AG20443 (cell line): Measurements from ENCODE around the gene HEXD.
"Not testable (repeated sequence)": the region's sequence is repeated elsewhere in the genome, so short reads cannot be mapped to it uniquely, and the experiment has no call there.

Source experiments
- DNase-seq: peaks from one replicate; pipeline ENCODE4 v3.0.0; 2012; ENCODE audit warnings: low spot score, mixed read lengths

Gene HEXD

DNA sequence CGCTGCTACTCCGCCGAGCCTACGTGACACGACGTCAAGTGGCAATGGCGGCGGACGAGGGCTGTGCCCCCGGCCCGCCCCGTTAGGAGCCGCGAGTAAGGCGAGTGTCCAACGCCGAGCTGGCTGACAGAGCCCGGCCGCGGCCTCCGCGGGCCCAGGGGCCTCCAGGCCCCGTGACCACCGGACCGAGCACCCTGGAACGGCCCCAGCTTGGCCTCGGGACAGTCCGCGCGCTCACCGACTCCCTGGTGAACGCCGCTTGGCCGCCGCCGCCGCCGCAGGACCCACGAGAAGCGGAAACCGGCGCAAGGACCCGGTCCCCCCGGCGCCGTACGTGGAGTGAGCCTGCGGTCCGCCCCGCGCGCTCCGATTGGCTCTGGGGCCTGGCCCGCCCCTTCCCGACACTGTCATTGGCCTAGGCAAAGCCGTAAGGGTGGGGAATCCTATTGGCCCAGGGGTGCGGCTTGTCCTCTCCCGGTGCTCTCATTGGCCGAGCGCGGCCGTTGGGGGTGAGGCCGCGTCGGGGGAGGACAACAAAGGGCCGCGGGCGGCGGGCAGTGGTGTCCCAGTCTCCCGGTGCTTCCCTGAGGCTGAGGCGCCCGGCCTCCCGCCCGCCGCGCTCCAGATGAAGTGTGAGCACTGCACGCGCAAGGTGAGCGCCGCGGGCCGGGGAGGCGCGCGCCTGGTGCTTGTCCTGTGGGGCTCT is 40.2 kb downstream of the HEXD start, which contains the start of gene NARF:
Gene NARF (plus strand): TSS at position 563 of the 706 bp plus-strand sequence. CDS start 63 bp downstream, at position 626.
- peak; percentile 98 for DNase-seq

DNA sequence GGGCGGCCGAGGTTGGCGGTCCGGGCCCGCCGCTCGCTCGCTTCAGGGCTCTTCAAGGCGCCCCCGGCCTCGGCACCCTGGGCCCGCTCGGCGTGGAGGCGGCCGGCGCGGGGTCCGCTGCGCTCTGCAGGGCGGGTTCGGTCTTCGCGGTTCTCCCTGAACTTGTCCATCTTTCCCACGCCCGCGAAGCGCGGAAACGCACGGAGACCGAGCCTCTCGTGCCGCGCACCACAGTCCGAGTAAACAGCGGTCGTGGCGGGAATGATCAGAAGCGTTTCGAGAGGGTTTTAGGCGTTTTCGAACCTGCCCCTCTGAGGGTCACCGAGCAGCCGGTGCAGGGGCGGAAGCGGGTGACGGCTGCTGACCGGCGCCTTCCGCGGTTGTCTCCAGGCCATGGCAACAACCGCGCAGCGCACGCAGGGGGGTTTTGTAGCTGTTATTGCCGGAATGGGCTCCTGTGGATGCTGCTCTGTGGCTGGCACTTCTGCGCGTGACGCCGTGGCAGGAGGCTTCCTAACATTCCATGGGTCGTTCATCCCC is 40.8 kb downstream of the HEXD start:
- peak; percentile 52 for DNase-seq

DNA sequence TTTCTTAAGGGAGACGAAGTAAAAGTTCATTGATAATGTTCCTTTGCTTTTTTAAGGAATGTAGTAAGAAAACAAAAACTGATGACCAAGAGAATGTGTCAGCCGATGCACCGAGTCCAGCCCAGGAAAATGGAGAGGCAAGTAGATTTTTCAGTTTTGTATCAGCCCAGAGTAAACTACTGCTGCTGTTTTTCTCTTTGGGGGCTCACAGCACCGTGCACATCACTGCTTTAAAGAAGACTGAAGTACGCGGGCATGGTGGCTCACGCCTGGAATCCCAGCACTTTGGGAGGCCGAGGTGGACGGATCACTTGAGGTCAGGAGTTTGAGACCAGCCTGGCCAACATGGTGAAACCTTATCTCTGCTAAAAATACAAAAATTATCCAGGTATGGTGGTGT is 41.8 kb downstream of the HEXD start:
- DNase-seq = not testable (repeated sequence)

DNA sequence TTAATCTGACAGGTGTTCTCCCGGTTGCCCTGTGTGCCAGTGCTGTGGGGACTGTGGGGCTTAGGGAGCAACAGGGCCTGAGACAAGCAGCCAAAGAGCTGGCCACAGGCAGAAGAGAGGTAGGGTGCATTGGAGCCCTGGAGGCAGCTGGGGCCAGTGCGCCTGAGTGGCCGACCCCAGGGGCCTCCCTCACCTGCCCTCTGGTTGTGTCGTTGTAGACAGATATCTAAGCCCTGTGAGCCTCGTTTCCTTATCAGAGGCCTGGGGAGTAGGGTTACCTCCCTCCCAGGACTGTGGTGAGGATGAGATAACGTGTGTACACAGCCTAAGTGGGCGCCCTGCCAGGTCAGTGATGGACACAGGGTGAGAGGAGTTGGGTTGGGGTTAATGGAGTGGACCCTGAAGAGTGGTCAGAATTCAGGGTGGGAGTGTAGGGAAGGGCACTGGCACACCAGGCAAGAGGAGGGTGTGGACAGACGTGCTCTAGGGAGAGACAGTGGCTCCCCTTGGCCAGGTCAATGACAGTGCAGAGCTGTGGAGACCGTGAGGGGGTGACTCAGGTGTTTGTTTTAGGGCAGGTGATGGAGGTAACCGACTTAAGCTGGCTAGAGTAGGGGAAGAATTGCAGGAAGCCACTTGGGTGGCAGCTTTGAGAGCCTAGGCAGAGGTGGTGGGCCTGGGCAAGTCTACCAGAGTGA is 43.8 kb downstream of the HEXD start:
- DNase-seq = no peak

DNA sequence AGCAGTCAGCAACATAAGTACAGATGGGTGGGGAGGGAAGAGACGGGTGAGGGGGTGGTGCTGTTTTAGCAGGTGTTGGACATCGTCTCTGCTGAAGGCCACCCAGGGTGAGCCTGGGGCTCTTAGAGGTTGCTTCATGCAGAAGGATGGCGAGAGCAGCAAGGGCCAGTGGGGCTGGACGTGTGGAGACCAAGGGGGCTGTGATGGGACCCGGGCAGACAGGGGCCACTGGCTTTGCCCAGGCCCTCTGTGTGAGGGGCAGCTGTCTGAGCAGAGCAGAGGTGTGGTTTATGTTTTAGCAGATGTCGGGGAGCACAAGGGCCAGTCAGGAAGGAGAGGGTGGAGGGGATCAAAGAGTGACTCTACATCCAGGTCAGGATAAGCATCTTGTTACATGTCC is 45.2 kb downstream of the HEXD start:
- DNase-seq = peak; percentile 3

DNA sequence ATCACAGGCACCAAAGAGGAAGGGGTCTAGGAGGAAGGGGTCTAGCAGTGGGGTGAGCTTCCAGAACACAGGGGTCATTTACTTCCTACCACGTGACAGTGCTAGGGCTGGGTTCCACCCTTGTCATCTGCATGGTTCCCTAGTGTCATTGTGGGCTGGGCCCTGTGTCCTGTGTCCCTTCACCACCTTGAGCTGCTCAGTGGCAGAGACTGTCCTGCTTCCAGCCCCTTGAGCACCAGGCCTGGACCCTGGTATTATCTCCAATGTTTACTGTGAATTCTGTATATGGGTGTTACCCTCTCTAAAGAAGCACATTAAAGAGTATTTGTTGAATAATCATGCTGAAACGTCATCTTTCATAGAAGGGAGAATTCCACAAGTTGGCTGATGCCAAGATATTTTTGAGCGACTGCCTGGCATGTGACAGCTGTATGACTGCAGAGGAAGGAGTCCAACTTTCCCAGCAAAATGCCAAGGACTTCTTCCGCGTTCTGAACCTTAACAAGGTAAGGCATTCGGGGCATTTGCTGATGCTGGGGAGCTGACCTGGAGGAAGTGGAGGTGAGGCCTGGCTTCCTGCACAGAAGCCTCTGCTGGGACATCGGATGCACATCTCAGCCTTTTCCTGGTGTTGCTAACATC is 45.9 kb downstream of the HEXD start:
- DNase-seq = peak; percentile 5

DNA sequence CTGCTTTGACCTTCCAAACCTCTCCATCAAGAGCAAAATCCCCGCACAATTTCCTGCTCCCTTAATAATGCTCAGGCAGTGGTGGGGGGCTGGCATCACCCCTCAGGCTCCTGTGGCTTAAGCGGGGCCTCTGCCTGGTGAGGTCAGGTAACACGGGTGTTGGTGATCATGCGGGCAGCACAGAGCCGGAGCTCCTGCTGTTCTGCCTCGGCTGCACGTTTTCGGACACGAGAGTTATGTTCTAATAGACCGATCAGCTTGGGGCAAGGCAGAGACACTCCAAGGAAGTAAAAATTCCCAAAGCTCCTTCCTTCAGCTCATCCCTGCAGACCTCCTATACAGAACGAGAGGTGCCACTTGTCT is 46.4 kb downstream of the HEXD start:
- no peak for DNase-seq

DNA sequence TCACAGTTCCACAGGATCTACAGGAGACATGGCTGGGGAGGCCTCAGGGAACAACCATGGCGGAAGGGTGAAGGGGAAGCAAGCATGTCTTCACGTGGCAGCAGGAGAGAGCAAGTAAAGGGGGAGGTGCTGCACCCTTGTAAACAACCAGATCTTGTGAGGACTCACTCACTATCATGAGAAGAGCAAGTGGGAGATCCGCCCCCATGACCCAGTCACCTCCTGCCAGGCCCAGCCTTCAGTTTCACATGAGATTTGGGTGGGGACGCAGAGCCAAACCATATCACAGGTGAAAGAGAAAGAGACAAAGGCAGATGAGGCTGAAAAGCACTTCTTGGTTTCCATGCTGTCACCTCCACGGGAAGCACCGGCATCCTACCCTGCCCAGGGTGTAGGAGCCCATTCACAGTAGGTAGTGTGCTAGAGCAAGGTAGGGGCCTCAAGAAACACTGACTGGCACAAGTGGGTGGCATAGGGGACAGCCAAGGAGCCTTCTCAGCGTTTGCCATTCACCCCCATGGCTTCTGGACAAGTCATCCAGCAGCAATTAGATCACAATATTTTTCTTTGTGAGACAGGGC is 47.0 kb downstream of the HEXD start:
- no peak for DNase-seq

DNA sequence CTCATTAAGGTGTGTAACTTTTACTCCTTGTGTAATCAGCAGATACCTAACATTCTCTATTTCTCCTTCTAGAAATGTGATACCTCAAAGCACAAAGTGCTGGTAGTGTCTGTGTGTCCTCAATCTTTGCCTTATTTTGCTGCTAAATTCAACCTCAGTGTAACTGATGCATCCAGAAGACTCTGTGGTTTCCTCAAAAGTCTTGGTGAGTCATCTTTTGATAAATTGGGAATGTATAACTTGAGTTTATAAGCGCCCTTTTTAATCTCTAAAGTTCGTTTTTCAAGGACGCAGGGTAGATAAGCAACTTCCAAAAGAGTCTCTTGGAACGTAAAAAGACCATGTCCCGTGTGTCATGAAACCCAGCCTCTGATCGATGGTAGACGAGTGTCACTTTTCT is 50.5 kb downstream of the HEXD start:
- DNase-seq = no peak

DNA sequence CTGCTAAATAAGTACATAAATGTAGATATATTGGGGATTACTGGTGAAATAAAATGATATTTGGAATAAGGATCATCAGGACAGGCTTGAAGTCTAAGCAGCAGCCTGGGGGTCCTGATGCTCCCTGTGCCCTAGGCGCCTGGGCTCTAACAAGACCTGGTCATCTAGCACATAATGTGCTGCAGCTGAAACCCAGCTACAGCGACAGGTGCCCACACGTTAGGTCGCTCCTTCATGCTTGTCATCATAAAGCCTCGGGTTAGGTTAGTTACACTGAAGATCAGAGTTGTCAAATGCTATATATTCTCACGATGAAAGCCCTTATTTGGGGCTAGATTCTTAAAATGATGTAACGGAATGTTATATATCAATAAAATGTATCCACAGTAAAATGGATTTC is 51.9 kb downstream of the HEXD start:
- DNase-seq = no peak

DNA sequence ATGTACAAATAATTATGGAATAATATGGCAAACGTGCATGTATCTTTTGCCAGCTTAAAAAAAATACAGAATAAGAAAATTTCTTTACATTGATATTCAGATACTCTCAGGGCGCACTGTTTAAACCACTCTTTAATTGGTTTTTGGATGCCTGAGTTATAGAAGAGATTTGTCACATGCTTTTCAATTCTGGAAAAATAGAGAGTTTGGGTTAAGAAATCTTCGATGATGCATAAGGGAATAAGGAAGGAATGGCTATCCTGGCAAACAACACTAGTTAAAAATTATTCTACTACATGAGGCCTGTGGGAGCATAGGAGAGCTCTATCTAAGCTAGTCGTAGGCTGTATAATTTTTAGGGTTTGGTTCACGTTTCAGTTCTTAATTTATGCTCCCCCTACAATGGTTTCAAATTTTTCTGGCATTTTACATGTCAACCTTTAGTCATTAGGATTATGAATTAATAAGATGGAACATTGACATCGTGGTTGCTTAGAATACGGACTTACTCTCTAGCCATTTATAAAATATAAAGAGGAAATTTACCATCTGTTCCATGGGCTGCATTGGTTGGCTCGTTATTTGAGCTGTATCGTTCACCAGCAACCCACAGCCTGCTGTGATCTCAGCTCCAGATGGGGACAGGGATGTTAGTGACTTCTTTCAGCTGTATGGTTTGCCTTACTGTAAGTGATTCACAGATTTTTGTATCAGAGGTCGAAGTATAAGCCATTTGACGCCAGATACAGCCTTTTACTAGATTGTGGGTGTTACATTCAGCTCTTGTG is 56.3 kb downstream of the HEXD start:
- no peak for DNase-seq

DNA sequence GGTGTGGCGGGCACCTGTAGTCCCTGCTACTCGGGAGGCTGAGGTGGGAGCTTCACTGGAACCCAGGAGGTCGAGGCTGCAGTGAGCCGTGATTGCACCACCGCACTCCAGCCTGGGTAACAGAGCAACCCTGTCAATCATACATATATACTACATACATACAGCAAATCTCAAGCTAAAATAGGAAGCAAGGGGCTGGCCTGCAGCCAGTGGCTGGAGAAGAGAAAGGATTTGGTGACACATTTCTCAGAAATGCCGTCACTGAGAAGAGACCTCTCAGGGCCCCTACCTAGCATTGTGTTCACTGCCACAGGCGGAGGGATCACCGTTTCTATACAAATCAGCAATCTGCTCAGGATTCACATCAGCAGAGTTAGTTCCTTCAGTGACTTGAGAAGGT is 57.3 kb downstream of the HEXD start:
- no peak for DNase-seq

DNA sequence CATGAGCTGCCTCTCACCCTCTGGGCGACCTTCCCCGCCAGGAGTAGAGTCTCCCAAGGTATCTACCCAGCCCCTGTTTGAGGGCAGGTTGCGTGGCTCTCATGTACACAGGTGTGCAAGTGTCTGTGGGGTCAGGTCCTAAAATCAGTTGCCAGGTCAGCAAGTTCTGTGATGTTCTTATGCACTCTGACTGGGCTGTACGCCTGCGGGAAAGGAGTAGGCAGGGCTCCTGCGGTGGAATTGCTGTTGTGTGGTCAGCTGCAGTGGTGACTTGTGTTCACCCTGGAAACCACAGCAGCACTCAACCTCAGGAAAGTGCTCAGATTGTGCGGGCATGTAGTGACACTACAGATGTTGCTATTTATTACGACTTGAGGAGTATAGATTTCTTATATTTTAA is 59.8 kb downstream of the HEXD start:
- no peak for DNase-seq

DNA sequence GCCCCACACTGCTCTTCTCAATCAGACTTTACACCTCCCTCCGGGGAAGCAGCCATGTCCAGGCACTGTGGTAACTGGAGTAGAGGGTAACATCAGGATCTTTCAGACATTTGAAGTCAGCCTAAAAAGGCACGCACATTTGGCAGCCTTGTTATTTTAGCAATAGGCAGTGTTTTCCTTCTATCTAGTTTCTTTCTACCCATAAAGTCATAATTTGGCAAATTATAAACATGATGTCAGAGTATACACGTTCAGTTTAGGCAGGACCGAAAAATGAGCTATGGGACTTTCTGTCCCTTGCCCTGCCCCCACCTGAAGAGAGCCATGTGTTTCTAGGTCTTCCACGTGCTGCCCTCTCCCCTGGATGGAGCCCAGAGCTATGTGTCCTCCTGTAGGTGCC is 61.5 kb downstream of the HEXD start:
- no peak for DNase-seq

DNA sequence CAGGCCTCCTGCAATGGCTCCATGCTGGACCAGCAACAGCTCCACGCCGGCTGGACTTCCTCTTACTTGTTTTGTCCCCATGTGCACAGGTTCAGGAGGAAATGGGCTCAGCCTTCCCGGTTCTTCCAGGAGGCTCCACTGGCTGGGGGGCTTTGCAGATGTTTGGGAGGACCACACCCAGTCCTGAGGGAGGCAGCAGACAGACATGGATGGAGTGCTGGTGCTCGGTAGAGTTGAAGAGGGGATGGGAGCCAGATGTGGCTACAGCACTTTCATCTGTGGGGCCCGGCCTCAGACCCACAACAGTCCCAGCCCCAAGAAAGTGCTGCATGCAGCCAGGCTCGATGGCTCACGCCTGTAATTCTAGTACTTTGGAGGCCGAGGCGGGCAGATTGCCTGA is 62.2 kb downstream of the HEXD start:
- no peak for DNase-seq

DNA sequence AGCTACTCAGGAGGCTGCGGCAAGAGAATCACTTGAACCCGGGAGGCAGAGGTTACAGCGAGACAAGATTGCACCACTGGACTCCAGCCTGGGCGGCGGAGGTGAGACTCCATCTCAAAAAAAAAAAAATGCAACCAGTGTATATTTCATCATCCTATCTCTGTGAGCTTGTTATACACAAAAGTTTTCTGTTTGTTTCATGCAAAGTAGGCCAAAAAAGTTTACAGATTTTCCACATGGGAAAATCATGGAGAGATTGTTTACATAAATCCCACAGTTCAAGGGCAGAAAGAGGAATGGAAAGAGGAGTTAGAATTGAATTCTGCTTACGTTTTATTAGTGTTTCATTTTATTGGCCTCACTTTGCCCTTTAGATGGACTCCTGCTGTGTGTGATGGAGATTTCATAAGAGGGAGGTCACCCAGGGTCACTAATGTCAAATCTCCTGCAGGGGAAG is 65.1 kb downstream of the HEXD start:
- DNase-seq = no peak

DNA sequence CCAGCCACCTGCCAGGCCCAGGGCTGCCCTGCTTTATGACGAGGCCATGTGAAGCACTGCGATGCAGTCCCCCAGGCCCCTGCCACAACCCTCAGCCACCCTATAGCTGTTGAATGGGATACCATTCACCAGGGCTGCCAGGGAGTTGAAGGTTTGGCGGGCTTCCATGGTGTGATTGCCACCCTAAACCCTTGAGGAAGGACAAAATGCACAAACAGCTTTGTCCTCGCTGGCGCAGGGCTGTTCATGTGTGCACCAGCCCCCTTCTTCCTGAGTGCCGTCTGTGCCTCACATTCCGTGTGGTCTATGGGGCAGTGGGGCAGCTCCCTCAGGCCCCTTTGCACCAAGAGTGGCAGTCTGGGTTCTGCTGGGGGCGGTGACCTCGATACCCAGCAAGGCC is 65.7 kb downstream of the HEXD start:
- DNase-seq = no peak

DNA sequence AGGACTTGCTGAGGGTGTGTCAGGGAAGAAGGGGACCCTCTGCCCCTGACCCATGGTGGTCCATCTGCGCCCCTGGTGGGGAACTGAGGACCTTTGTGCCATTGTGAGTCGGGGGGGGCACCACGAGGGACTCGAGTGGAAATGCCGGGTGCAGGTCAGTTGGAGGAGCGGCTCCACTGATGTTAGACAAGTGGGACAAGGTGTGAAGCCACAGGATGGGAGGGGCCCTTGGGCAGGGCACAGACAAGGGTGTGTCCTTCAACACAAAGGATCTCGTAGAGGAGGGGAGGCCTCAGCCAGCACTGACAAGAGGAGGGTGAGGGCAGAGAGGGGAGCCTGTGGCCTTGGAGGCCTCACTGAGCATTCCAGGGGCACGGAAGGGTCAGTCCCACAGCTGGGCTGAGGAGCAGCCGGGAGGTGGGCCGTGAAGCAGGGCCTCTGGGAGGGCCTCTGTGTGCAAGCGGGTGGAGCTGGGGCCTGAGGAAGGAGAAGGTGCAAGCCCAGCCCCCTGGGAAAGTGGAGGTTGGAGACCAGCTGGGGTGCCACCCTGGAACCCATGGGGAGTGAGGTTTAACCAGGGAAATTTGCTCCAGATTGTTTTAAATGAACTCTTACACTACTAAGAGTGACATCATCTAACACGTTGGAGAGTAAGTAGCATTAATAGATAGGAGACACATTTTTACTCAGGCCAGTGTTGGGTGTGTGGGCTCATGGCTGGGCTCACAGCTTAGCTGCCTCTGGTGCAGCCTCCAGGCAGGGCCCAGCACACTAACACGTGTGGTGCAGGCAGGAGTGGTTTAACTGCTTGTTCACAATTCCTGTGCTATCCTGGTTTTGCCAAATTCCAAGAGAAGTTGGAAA is 68.3 kb downstream of the HEXD start:
- DNase-seq = no peak

DNA sequence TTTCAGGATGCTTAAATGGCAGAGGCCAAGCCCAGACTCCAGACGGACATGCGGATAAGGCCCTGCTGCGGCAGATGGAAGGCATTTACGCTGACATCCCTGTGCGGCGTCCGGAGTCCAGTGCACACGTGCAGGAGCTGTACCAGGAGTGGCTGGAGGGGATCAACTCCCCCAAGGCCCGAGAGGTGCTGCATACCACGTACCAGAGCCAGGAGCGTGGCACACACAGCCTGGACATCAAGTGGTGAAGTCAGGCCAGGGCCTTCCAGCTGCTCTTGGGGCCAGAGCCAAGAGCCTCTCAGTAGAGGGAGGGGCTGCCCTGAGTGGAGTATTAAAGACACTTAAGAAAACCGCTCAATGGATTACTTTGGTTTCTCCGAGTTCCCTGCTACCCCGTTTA is 69.8 kb downstream of the HEXD start:
- DNase-seq = no peak

DNA sequence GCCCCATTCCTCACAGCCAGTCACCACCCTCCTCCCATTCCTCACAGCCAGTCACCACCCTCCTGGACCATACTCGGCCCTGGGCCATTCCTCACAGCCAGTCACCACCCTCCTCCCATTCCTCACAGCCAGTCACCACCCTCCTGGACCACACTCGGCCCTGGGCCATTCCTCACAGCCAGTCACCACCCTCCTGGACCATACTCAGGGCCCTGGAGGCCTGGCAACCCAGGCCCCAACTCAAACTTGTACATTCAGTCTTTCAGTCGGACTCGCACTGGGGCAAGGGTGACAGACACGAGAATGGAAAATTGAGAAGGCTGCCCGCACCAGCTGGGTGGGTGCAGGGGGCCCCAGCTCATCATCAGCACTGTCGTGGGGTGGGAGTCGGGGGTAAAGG is 71.0 kb downstream of the HEXD start:
- peak; percentile 85 for DNase-seq
